ENCODE results near the gene KRT72.

DNA sequence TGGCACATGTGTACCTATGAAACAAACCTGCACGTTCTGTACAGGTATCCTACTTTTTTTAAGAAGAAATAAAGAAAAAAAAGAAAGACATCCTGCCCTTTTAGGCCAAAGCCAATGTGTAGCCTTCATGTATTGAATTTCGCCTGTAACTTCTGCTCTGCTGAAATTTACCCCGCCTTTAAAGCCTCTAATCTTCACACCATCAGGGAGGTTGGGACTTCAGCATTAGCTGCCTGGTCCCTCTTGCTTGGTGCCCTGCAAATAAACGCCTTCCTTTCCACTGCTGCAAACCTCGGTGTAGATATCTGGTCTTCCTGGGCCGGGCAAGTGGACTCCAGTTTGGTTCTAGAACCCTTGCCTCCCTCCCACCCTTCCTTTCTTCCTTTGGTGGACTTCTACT, 45.7 kb downstream of the KRT72 start:
- TF ChIP-seq, protein P1, sequence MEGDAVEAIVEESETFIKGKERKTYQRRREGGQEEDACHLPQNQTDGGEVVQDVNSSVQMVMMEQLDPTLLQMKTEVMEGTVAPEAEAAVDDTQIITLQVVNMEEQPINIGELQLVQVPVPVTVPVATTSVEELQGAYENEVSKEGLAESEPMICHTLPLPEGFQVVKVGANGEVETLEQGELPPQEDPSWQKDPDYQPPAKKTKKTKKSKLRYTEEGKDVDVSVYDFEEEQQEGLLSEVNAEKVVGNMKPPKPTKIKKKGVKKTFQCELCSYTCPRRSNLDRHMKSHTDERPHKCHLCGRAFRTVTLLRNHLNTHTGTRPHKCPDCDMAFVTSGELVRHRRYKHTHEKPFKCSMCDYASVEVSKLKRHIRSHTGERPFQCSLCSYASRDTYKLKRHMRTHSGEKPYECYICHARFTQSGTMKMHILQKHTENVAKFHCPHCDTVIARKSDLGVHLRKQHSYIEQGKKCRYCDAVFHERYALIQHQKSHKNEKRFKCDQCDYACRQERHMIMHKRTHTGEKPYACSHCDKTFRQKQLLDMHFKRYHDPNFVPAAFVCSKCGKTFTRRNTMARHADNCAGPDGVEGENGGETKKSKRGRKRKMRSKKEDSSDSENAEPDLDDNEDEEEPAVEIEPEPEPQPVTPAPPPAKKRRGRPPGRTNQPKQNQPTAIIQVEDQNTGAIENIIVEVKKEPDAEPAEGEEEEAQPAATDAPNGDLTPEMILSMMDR (IDR thresholded peaks at IDR 0.05; ENCODE audit: low read depth, low read length): no peak
- TF ChIP-seq EZH2phosphoT487 (IDR thresholded peaks at IDR 0.05; ENCODE audit: low read depth): no peak

All from OCI-LY3 (cell line).